Loucy (cell line): ENCODE measurements around the gene ARHGAP40.

ENCODE experiments used
- EZH2phosphoT487 ChIP-seq: fragments of 200-600 bp; IDR thresholded peaks from 2 replicates; pipeline ENCODE4 v1.6.1; 2018; ENCODE audit warnings: antibody characterized with exemption, mild to moderate bottlenecking, moderate library complexity, borderline replicate concordance
- TF ChIP-seq, protein P1 (sequence below): fragments of 200-600 bp; sonication (generic); conservative IDR thresholded peaks from 2 replicates; pipeline ENCODE4 v1.5.1; 2014; ENCODE audit warnings: mild to moderate bottlenecking, antibody characterized with exemption, low read length

DNA sequence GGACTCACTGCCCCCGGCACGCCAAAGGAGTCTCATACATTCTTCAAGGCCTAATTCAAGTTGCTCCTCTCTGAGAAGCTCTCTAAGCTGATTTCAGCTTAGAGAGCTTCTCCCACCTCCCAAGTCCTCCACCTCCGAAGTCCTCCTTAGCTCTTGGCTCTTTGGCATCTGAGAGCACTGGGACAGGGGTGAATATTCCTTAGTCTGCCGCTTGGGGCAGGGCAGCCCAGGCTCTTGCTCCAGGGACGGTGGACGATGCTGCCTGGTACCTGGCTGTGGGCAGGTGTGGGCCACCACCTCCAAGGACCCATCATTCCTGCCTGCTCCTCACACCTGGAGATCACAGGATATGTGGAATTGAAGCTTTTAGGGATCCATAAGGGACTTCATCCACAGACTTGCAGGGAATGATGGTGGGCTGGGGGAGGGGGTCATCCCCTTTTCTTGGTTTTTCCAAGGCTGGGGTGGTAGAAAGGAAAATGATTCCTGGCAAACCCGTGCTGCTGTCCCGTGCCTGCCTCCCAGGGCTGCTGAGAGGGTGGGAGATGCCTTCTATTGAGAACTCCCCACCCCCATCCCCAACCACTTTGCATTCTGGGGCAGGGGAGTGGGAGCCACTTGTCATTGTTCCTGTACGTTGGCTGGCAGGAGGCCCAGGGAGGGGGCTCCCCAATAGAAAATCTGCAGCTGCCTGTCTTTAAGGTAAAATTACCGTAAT, 57.4 kb downstream of the ARHGAP40 start:
- TF ChIP-seq, protein P1, sequence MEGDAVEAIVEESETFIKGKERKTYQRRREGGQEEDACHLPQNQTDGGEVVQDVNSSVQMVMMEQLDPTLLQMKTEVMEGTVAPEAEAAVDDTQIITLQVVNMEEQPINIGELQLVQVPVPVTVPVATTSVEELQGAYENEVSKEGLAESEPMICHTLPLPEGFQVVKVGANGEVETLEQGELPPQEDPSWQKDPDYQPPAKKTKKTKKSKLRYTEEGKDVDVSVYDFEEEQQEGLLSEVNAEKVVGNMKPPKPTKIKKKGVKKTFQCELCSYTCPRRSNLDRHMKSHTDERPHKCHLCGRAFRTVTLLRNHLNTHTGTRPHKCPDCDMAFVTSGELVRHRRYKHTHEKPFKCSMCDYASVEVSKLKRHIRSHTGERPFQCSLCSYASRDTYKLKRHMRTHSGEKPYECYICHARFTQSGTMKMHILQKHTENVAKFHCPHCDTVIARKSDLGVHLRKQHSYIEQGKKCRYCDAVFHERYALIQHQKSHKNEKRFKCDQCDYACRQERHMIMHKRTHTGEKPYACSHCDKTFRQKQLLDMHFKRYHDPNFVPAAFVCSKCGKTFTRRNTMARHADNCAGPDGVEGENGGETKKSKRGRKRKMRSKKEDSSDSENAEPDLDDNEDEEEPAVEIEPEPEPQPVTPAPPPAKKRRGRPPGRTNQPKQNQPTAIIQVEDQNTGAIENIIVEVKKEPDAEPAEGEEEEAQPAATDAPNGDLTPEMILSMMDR, result peak; percentile 78
- no peak for TF ChIP-seq EZH2phosphoT487
